SU-DHL-6 (cell line): ENCODE results near the gene WNT3A.

Experiments used
- CTCF ChIP-seq: fragments of 200-600 bp; sonication (generic); IDR thresholded peaks from one replicate; pipeline ENCODE4 v1.5.1; 2017; ENCODE audit warnings: antibody characterized with exemption, mild to moderate bottlenecking, low read length, moderate library complexity; ENCODE audit not compliant: insufficient read depth, poor library complexity, severe bottlenecking
- EZH2phosphoT487 ChIP-seq: fragments of 200-600 bp; sonication (generic), shearing (Covaris generic); conservative IDR thresholded peaks from 2 replicates; pipeline ENCODE4 v1.6.1; 2018; ENCODE audit warnings: mild to moderate bottlenecking, antibody characterized with exemption, low read length, moderate library complexity, mixed read lengths

- TF ChIP-seq CTCF (no peak), EZH2phosphoT487 (no peak)
Measured at GRCh38 chr1:228095938-228096337, 89.1 kb downstream of the WNT3A start.
